ENCODE data around the gene FGD2. TPM values are rescaled to one million over a fixed set of nuclear protein-coding genes. Genes with fewer than 3 reads are reported as not detected.
"Not testable (repeated sequence)": the region's sequence is repeated elsewhere in the genome, so short reads cannot be mapped to it uniquely, and the experiment has no call there.

Gene FGD2
- total RNA-seq, 2 donors from 2014 or later, result 15.1 to 15.5 TPM

DNA sequence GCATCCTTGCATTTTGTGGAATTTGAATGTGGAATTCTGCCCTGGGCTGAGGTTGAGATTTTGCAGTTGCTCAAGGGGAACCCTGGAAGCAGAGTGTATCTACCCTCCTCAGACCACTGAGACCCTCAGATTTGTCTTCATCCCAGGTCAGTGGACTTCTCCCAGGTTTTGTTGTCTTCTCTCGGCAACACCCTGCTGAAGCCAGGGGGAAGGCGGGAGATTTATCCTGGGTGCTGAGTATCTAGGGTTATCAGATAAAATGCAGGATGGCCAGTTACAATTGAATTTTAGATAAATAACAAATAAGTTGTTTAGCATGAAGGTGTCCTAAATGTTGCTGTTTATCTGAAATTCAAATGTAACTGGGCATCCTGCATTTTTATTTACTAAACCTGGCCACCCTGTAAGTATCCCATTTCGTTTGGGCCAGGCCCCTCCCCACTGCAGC is 43.0 kb downstream of the FGD2 start:
- ATAC-seq (no peak), DNase-seq (no peak)
- intact Hi-C loops (cut with DNase I), result no loop called here

DNA sequence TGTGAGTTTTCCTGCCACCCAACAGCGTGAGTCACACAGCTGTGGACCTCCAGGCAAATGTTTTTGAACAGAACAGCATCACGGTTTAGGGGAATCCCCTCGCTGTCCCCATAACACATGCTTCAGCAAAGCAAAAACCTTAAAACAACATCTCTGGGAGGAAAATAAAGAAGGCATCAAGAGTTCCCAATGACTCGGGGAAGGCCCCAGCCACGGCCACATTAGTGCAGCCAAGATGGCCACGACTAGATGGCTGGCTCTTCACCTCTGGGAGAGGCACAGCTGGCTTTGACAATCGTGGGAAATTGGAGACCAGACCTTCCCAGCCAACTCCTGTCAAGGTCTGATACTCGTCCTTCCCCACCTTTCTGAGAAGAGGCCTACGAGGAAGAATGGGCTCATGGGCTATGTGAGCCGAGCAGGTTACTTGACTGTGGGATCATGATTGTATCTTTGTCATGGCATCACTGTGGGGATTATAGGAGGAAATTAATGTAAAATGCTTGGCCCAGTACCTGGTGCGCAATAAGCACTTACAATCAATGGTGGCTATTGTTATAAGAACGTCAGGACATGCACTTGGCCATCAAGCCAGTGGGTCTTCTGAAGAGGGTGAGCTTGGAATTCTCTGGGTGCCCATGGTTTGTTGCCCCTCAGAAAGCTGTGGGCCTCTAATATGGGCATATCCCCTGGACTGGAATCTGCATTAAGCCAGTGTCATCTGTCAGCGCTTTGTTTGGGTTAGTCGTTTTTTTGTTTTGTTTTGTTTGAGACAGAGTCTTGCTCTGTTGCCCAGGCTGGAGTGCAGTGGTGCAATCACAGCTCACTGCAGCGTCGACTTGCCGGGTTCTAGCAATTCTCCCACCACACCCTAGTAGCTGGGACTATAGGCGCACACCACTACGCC is 43.6 kb downstream of the FGD2 start:
- DNase-seq (no peak), ATAC-seq (peak; percentile 39 to 60)
- intact Hi-C loops (cut with DNase I), result no loop called here

DNA sequence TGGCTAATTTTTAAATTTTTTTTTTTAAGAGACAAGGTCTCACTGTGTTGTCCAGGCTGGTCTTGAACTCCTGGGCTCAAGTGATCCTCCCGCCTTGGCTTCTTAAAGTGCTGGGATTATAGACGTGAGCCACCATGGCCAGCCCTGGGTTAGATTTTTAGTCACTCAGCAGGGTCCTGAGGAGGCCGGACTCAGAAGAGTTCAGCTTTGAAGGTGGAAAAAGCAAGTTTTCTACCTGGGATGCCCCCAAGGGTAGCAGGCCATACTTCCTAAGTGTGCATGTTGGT is 44.2 kb downstream of the FGD2 start:
- intact Hi-C loops (cut with DNase I), result loop anchor here in 1 of 2 donors (5.0 kb wide), 1 partner anchor 163 kb away; no protein-coding TSS in a partner anchor
- no peak for ATAC-seq
- no peak for DNase-seq

DNA sequence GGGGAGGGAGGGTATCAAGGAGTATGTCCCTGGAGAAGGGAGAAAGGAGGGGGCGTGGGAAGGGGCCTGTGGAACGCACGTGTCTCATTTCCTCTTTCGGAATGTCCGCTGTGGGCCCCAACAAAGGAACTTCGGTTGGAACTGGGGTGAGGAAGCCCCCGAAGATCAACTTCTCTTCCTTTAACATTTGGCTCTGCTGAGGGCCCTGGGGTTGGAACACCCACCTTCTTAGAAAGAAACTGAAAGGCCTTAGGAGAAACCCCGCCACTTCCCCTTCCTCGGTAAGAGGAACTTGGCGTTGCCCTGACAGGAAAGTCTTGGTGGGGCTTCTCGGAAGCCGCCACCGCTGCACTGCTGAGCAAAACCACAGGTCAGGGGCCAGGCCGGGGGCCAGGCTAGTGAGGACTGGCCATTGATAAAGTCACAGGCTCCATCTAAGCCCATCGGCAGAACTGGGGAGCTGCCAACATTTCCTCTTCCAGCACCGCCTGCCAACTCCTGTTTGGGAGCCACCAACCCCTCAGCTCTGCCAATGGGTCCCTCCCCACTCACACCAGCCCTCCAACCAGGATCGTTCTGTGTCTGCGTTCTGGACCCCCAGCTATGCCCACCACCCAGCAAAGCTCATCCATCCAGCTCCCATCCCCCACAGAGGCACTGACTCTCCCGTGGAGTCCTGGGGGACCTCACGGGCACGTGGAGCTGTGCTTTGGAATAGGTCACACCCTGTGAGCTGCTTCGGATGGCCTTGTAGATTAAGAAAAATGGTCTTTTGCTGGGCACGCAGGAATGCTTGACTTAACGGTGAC is 44.8 kb downstream of the FGD2 start:
- intact Hi-C loops (cut with DNase I), result loop anchor here in 1 of 2 donors (5.0 kb wide), 1 partner anchor 162 kb away; no protein-coding TSS in a partner anchor
- peak; percentile 74 for DNase-seq
- ATAC-seq, result peak; percentile 50 to 64

DNA sequence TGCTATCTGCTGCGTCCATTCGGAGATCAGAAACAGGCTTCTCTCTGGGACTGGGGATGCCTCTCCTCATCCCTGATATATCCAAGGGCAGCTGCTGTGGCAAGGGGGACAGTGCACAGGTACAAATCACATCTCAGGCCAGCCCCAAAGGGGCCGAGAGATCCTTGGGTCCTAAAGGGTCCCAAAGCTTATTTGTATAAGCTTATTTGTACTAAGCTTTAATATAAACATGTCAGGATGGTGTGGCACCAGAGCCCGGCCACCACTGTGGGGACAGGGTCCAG is 45.3 kb downstream of the FGD2 start:
- ATAC-seq (no peak), DNase-seq (no peak)
- intact Hi-C loops (cut with DNase I), result loop anchor here (1.0 to 5.0 kb wide), 3 partner anchors 122 to 162 kb away; no protein-coding TSS in a partner anchor

DNA sequence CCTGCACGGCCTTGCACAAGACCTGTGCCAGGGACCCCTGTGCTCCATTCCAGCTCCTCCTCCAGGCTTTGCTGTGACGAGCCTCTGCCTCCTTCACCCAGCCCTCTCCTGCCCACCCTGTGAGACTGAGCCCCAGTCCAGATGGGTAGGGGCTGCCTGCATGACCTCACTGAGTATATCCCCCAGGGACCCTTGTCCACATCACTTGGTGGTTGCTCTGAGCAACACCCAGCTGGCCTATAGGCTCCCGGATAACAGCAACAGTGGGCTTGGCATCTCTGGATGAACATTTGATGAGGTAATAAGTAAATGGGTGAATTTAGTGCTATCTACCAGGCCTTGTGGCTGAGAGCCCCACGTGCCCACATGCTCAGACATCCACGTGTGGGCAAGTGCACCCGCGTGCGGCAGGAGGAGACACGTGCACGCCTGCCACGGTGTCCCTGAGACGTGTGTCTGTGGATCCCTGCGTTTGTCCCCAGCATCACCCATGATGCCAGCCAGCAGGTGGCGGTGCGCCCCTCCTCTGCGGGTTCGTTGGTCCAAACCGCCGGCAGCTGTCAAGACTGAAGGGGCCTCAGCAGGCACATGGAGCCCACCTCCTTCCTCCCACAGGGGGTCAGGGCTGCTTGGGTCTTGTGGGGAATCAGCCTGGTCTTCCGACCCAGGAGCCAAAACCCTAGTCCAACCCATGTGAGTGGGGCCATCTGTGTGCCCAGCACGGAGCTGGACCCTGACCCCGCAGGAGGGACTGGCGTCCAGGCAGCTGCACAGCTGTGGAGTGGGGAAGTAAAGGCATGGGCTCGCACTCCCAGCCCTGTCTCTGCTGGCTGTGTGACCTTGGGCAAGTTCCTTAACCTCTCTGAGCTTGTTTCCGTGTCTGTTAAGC is 45.9 kb downstream of the FGD2 start:
- ATAC-seq, result peak; percentile 78 to 85
- DNase-seq, result peak; percentile 93
- intact Hi-C loops (cut with DNase I), result loop anchor here (1.0 to 5.0 kb wide), 4 partner anchors 80 to 161 kb away; no protein-coding TSS in a partner anchor

DNA sequence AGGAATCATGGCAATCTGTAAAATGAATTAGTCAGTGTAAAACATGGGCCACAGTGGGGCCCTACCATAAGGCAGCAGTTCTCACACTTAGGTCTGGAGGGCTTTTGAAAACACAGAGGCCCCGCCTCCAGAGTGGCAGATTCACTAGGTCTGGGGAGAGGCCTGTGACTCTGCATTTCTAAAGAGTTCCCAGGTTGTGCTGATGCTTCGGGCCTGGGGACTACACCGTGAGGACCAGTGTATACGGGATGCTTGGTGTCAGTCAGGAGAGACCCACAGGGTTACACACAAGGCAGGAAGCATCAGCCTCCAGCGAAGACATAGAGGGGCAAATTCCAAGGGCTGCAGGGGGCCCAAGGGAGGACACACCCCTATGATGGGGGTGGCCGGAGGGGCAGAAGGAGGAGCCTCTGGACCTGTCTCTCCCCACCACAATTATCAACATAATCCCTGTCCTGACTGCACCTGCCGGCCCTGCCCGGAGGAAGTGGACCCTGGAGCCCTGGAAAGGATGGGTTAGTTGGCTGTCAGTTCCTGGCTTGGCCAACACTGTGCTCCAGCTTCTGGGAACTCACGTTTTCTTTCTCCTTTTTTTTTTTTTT is 46.7 kb downstream of the FGD2 start:
- ATAC-seq, result no peak
- intact Hi-C loops (cut with DNase I), result loop anchor here (1.0 to 5.0 kb wide), 2 partner anchors 79 to 160 kb away; no protein-coding TSS in a partner anchor

DNA sequence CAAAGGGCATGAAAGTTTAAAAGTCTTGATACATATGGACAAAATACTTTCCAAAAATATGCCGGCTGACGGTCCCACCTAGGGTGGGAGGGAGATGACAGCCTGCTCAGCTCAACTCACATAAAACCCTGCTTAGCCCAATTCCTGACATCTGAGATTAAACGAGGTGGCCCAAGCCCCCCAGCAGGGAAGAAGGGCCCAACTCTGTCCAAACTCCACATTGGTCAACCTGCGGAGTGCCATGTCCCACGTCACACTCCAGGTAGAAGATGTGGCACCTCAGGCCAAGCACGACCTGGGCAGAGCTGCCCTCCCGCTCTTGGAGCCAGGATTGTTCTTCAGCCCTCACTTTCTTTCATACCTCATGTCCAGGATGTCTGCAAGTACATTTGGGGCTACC is 48.2 kb downstream of the FGD2 start:
- intact Hi-C loops (cut with DNase I), result loop anchor here in 1 of 2 donors (5.0 kb wide), 1 partner anchor 159 kb away; no protein-coding TSS in a partner anchor
- DNase-seq (no peak), ATAC-seq (no peak)

More for the DNA sequence above, 46.7 kb downstream of the FGD2 start:
- DNase-seq, result no peak

DNA sequence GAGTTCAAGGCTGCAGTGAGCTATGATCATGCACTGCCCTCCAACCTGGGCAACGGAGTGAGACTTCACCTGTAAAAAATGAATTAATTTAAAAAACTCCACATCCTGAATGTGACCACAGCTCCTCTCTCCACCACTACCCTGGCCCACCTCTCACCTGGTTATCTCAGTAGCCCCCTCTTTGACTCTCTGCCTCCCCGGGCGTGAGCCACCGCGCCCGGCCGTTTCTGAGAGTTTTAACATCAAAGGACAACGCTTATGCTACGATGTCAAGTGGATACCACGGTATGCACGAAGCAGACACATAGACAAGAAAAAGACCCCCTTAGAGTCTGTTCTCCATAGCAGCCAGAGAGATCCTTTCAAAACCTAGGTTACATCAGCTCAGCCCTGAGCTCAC is 48.7 kb downstream of the FGD2 start:
- intact Hi-C loops (cut with DNase I), result loop anchor here in 1 of 2 donors (5.0 kb wide), 1 partner anchor 158 kb away; no protein-coding TSS in a partner anchor
- ATAC-seq (no peak), DNase-seq (no peak)

DNA sequence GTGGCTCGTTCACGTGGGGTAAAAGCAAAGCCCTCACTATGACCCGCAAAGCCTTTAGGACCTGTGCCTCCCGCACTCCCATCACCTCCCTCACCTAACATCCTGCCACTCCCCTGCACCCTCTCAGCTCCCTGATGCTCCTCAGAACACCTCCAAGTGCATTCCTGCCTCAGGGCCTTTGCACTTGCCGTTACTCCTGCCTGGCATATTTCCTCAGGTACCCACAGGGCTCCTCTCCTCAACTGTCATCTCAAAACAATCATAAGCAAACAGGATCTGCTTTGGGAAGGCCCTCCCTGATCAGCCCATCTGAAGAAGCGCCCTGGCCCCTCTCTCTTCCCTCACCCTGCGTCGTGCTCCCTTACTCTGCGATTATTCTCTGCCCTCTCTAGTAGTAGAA is 49.1 kb downstream of the FGD2 start:
- DNase-seq, result no peak
- no peak for ATAC-seq
- intact Hi-C loops (cut with DNase I), result loop anchor here in 1 of 2 donors (5.0 kb wide), 1 partner anchor 158 kb away; no protein-coding TSS in a partner anchor

DNA sequence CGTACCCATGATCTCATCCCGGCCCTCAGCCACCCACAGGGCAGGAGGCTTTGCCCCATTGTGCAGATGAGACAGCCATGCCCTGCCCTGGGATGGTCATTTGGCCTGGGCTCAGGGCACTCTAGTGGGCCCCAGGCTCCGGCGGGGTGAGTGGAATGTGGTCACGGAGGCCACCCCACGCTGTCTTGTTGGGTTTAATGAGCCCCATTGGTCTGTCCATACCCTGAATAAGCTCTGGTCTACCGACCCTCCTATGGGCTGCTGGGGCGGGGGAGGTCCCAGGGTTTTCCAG is 50.6 kb downstream of the FGD2 start:
- no peak for ATAC-seq
- intact Hi-C loops (cut with DNase I), result loop anchor here in 1 of 2 donors (5.0 kb wide), 1 partner anchor 116 kb away; the partner anchor contains the start of gene PIM1
- DNase-seq, result no peak

DNA sequence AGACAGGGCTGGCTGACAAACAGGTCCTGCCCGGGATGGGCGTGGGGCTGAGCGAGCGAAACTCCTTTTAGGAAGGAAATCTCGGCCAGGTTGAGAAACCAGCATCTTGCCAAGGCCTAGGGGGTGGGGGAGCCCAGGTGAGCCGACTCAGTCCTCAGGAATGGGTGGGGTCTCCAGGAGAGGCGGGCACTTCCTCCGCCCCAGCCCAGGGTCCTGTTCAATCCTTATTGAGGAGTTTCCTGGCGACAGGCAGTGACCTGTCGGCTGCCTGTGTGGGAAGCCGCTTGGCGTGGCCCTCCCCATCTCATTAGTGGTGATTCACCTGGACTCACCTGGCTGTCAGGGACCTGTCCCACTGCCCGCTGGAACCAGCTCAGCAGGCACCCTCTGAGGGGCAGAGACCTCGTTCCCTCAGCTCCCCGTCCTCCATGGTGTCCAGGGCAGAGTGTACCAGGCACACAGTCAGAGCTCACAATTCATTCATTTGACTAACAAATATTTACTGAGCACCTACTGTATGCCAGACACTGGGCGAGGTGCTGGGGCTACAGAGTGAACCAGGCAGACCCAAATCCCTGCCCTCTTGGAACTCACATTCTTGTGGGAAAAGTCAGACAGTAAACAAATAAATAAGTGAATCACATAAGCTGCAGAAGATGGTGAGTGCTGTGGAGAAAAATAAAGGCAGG is 51.1 kb downstream of the FGD2 start:
- ATAC-seq (no peak), DNase-seq (no peak)
- intact Hi-C loops (cut with DNase I), result loop anchor here in 1 of 2 donors (5.0 kb wide), 1 partner anchor 116 kb away; the partner anchor contains the start of gene PIM1

DNA sequence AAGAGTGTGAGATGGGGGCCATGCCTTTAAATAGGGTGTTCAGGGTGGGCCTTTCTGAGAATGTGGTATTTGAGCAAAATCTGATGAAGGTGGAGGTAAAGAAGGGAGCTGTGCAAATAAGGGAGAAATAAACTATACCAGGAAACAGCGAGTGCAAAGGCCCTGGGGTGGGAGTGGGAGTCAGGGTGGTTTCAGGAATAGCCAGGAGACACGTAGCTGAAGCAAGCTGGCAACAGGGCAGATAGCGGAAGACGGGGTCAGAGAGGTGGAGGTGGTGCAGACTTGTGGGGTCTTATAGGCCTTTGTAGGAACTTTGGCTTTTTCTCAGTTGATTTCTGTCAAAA is 51.6 kb downstream of the FGD2 start:
- no peak for DNase-seq
- ATAC-seq, result no peak
- intact Hi-C loops (cut with DNase I), result loop anchor here in 1 of 2 donors (5.0 kb wide), 1 partner anchor 115 kb away; the partner anchor contains the start of gene PIM1

DNA sequence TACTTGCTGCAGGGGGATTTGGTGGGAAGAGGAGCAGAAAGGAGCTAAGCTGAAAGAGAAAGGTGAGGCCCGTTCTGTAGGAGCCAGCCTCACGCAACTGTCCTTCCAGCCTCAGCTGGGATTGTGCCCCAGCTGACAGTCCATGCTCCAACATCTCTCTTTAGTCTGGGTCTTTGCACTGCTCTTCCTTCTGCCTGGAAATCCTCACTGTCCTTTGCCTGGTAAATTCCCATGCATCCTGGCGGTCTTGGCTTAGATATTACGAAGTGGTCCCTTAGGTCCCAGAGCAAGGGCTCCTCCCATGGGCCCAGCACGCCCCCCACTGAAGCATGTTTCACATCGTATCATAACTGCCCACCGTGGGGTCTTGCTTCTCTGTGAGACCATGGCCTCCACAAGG is 52.2 kb downstream of the FGD2 start:
- intact Hi-C loops (cut with DNase I), result loop anchor here in 1 of 2 donors (5.0 kb wide), 1 partner anchor 115 kb away; the partner anchor contains the start of gene PIM1
- ATAC-seq (no peak), DNase-seq (no peak)

DNA sequence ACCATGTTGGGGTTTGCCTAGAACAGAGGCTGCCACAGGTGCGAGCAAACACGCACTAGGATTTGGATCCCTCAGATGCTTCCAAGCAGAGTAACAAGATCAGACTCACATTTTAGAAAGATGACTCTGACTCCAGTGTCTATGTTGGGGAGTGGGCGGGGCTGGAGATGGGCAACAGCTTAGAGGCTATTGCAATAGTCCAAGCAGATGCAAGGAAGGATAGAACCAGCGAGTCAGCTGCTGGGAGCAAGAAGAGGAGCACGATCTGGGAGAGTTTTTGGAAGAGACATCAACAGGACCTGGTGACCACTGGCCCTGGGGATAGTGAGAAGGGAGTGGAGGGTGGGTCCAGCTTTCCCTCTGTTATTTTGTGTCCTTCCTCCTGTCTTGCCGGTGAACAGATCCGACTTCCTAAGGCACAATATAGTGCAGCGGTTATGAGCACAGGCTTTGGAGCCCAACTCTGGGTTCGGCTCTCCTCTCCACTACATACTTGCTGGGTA is 52.7 kb downstream of the FGD2 start:
- ATAC-seq, result no peak
- intact Hi-C loops (cut with DNase I), result loop anchor here in 1 of 2 donors (5.0 kb wide), 1 partner anchor 114 kb away; the partner anchor contains the start of gene PIM1
- DNase-seq, result no peak

DNA sequence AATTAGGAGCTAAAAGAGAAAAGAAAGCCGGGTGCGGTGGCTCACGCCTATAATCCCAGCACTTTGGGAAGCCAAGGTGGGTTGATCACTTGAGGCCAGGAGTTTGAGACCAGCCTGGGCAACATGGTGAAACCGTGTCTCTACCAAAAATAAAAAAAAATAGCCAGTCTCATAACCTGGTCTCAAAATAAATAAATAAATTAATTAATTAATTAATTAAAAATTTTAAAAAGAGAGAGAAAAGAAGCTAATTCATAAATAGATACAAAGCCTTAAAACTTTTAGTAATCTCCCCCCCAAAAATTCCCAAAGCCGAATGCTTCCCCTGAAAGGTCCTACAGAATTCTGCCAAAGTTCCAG is 53.5 kb downstream of the FGD2 start:
- DNase-seq, ATAC-seq: not testable (repeated sequence)
- intact Hi-C loops (cut with DNase I), result loop anchor here in 1 of 2 donors (5.0 kb wide), 1 partner anchor 113 kb away; the partner anchor contains the start of gene PIM1

Data from left cardiac atrium (tissue), 4 donors.